ENCODE measurements around the gene LENG8.

DNA sequence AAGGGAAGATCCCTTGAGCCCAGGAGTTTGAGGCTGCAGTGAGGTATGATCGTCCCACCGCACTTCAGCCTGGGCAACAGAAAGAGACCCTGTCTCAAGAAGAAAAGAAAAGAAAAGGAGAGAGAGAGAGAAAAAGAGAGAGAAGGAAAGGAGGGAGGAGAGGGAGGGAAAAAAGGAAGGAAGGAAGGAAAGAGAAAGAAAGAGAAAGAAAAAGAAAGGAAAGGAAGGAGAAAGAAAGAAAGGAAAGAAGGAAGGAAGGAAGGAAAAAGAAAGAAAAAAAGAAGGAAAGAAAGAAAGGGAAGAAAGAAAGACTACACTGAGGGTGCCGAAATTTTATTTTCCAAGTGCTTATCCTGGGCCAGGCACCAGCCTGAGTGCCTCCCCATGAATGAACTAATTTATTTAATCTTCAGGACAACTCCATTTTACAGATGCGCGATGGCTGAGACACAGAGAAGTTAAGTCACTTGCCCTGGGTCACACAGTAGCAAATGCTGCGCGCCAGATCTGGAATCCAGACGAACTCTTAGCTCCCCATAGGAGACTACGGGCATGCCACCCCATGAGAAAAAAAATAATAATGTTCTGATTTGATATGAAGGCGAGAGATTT is 21.4 kb downstream of the LENG8 start:
- TF ChIP-seq, protein P1, sequence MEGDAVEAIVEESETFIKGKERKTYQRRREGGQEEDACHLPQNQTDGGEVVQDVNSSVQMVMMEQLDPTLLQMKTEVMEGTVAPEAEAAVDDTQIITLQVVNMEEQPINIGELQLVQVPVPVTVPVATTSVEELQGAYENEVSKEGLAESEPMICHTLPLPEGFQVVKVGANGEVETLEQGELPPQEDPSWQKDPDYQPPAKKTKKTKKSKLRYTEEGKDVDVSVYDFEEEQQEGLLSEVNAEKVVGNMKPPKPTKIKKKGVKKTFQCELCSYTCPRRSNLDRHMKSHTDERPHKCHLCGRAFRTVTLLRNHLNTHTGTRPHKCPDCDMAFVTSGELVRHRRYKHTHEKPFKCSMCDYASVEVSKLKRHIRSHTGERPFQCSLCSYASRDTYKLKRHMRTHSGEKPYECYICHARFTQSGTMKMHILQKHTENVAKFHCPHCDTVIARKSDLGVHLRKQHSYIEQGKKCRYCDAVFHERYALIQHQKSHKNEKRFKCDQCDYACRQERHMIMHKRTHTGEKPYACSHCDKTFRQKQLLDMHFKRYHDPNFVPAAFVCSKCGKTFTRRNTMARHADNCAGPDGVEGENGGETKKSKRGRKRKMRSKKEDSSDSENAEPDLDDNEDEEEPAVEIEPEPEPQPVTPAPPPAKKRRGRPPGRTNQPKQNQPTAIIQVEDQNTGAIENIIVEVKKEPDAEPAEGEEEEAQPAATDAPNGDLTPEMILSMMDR (IDR thresholded peaks at IDR 0.05; ENCODE audit: low read depth, low read length, missing input control) = no peak
- TF ChIP-seq, protein P2, sequence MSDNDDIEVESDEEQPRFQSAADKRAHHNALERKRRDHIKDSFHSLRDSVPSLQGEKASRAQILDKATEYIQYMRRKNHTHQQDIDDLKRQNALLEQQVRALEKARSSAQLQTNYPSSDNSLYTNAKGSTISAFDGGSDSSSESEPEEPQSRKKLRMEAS (IDR thresholded peaks at IDR 0.05) = no peak
- TF ChIP-seq, protein P3, sequence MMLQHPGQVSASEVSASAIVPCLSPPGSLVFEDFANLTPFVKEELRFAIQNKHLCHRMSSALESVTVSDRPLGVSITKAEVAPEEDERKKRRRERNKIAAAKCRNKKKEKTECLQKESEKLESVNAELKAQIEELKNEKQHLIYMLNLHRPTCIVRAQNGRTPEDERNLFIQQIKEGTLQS (IDR thresholded peaks at IDR 0.05) = no peak
- TF ChIP-seq SP1 (IDR thresholded peaks at IDR 0.05) = no peak
- no peak for TF ChIP-seq RXRA (IDR thresholded peaks at IDR 0.05)
- no peak for TF ChIP-seq FOXA1 (IDR thresholded peaks at IDR 0.05)
- no peak for TF ChIP-seq YY1 (IDR thresholded peaks at IDR 0.05)
